Measurements from ENCODE around the gene TRMO. TPM values are rescaled to one million over a fixed set of nuclear protein-coding genes. Genes with fewer than 3 reads are reported as not detected.

The TRMO gene
- total and polyA plus RNA-seq, 7 donors = 7.8 to 27.8 (median 24.8) TPM

DNA sequence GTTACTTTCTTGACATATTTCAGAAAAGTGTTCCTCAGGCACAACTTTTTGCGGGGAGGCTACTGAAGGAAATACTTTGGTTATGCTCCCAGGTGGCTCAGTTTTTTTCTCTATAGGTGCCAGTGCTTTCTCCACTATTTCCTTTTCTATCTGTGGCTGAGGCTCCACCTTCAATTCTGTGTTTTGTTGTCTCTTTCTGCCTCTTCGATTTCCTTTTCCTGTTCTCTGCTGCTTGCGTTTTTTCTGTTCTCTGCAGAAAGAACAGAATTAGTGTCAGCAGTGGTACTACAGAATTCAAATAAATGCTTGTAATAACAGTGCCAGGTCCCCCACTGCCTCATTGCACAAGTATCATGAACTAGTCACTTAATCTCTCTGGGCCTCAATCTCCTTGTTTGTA, 8.7 kb upstream of the TRMO start:
- Histone ChIP-seq H3K9me3 (no peaks in the 10 kb centered on the region), H3K36me3 (no peaks in the 10 kb centered on the region), H3K27ac (no peak overlapping the region), H3K4me3 (no peak overlapping the region), H3K4me1 (no peaks in the 10 kb centered on the region), H3K27me3 (peaks cover 0 to 30% (median 0%) of the 10 kb centered on the region in 3 donors)
- intact Hi-C loops (cut with DNase I) = no loop called here
- 36 to 56% methylated on average over 3 of the region's 3 CpGs for WGBS, 2 donors
- TF ChIP-seq POLR2A (IDR thresholded peaks at IDR 0.05) (no peak), POLR2AphosphoS5 (IDR thresholded peaks at IDR 0.05) (no peak), EP300 (IDR thresholded peaks at IDR 0.05) (no peak)
- TF ChIP-seq, protein P1, sequence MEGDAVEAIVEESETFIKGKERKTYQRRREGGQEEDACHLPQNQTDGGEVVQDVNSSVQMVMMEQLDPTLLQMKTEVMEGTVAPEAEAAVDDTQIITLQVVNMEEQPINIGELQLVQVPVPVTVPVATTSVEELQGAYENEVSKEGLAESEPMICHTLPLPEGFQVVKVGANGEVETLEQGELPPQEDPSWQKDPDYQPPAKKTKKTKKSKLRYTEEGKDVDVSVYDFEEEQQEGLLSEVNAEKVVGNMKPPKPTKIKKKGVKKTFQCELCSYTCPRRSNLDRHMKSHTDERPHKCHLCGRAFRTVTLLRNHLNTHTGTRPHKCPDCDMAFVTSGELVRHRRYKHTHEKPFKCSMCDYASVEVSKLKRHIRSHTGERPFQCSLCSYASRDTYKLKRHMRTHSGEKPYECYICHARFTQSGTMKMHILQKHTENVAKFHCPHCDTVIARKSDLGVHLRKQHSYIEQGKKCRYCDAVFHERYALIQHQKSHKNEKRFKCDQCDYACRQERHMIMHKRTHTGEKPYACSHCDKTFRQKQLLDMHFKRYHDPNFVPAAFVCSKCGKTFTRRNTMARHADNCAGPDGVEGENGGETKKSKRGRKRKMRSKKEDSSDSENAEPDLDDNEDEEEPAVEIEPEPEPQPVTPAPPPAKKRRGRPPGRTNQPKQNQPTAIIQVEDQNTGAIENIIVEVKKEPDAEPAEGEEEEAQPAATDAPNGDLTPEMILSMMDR (IDR thresholded peaks at IDR 0.05) = no peak
- no peak for DNase-seq

DNA sequence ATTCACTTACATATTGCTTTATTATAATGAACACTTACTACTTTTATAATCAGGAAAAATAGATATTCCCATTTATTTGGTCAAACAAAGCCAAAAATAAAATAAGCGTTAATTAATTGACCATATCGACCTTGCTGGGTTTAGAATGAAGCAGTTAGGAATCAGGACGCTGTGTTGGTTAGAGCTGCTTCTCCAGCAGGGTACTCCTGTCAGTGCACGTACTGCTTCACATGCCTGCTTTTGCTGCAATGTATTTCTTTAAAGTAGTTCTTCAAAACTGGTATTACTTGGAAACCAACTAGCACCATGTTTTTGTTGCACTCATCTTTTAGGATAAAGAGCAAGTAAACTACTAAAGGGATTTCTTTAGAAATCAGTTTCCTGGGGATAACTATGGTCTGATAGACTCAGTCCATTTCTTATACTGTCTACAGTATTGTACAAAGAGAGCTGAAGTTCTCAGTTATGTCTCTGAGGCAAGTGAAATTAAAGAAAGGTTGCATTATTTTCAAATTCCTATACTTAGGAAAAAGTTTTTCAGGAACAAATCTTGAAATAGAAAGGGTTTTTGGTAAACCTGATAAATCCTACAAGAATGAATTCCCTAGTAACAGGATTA, 6.8 kb upstream of the TRMO start:
- no peaks in the 10 kb centered on the region for H3K4me1 ChIP-seq
- no peak overlapping the region for H3K27ac ChIP-seq
- no peak for TF ChIP-seq EP300 (IDR thresholded peaks at IDR 0.05)
- TF ChIP-seq POLR2A (IDR thresholded peaks at IDR 0.05) = no peak
- TF ChIP-seq, protein P1 (IDR thresholded peaks at IDR 0.05) = no peak
- no peak for TF ChIP-seq POLR2AphosphoS5 (IDR thresholded peaks at IDR 0.05)
- no peaks in the 10 kb centered on the region for H3K9me3 ChIP-seq
- intact Hi-C loops (cut with DNase I) = no loop called here
- no peaks in the 10 kb centered on the region for H3K36me3 ChIP-seq
- H3K27me3 ChIP-seq = peaks cover 0 to 17% (median 0%) of the 10 kb centered on the region in 3 donors
- DNase-seq = no peak
- H3K4me3 ChIP-seq = no peak overlapping the region
- 67 to 81% methylated on average over 4 of the region's 4 CpGs for WGBS, 2 donors

DNA sequence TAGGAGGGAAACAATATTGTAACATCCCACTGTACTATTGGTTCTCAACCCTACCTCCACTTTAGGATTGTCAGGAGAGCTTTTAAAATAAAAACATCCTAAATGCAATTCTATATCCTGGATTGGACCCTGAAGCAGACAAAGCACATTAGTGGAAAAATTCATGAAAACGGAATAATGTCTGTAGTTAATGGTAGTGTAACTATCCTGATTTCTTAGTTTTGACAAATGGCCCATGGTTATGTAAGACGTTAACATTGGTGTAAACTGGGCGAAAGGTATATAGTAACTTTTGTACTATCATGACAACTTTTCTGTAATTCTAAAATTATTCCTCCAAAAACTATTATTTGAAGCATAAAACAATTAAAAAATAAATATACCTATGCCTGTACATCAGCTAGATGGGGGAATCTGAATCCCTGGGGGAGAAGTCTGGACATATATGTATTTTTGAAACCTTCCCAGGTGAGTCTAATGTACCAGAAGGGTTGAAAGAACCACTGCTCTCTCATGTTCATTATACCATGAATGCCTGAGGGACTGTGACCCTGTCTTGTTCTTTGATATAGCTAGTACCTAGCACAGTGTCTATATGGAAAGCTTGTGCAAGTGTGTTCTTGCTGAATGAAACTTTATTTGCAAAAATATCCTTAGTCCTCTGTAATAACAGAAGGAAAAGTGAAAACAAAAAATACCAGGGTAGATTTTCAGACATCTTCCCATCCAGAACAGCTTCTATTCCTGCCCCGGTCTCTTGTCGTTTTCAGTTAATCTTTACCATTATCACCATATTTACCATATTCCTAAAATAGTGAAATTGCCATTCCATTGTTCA, 3.4 kb upstream of the TRMO start:
- no peak for TF ChIP-seq POLR2A (IDR thresholded peaks at IDR 0.05)
- no peak for TF ChIP-seq POLR2AphosphoS5 (IDR thresholded peaks at IDR 0.05)
- TF ChIP-seq, protein P1 (IDR thresholded peaks at IDR 0.05) = no peak
- TF ChIP-seq EP300 (IDR thresholded peaks at IDR 0.05) = no peak
- Histone ChIP-seq H3K9me3 (no peaks in the 10 kb centered on the region), H3K4me1 (peaks cover 0 to 17% (median 15%) of the 10 kb centered on the region in 4 donors), H3K27me3 (no peaks in the 10 kb centered on the region), H3K4me3 (no peak overlapping the region), H3K36me3 (no peaks in the 10 kb centered on the region), H3K27ac (no peak overlapping the region)
- intact Hi-C loops (cut with DNase I) = no loop called here
- DNase-seq = no peak
- 74 to 82% methylated on average over 5 of the region's 5 CpGs for WGBS, 2 donors

DNA sequence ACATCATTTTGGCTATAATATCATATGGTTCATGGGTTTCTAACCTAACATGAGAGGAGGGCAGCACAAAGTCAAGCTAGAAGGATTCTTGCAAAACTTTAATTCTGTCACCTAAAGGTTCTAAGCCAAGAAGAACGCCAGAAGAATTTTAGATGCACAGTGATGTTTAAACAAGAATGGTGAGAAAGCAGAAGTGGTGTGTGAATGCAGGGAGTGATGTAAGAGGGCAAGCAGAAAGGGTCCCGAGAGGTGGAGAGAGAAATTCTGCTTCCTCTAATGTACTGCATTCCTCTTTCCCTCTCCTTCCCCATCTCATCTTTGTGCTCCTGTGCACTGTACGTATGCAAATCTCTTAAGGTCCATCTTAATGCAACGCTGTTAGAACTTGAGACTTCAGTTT, 2.1 kb upstream of the TRMO start:
- Histone ChIP-seq H3K36me3 (no peaks in the 10 kb centered on the region), H3K4me1 (peaks cover 0 to 17% (median 15%) of the 10 kb centered on the region in 4 donors), H3K27me3 (no peaks in the 10 kb centered on the region), H3K9me3 (no peaks in the 10 kb centered on the region), H3K4me3 (no peak overlapping the region), H3K27ac (no peak overlapping the region)
- WGBS, 2 donors = 49 to 62% methylated on average over 4 of the region's 4 CpGs
- TF ChIP-seq POLR2A (IDR thresholded peaks at IDR 0.05) (no peak), EP300 (IDR thresholded peaks at IDR 0.05) (no peak), POLR2AphosphoS5 (IDR thresholded peaks at IDR 0.05) (no peak)
- TF ChIP-seq, protein P1 (IDR thresholded peaks at IDR 0.05) = no peak
- intact Hi-C loops (cut with DNase I) = loop anchor here (5.0 kb wide), 1 partner anchor 268 kb away; the partner anchor contains the start of gene CORO2A
- DNase-seq = no peak
